Activated CD4-positive, CD25-positive, alpha-beta regulatory T cell treated with anti-CD3 and anti-CD28 coated beads, Interleukin-2, amount 50 U/mL, for 72 hours (primary cell): Measurements from ENCODE around the gene UBE2E3.
A peak's percentile ranks its signal among the peaks of the same experiment; 100 is the strongest.
"Not testable (repeated sequence)": the region's sequence is repeated elsewhere in the genome, so short reads cannot be mapped to it uniquely, and the experiment has no call there.

Source experiments
- DNase-seq: peaks from one replicate; pipeline ENCODE4 v3.0.0; 2021

UBE2E3 gene

GRCh38 chr2:180980106-180980942 lies at the start of gene UBE2E3:
TSS of gene UBE2E3 (plus strand) at chr2:180980605. CDS start at chr2:180982043, 1,438 bp downstream.
- peak; percentile 79 for DNase-seq

- no peak for DNase-seq
Measured at GRCh38 chr2:180931841-180932240, 48.6 kb upstream of the UBE2E3 start.

- no peak for DNase-seq
Measured at GRCh38 chr2:180933332-180933731, 47.1 kb upstream of the UBE2E3 start.

GRCh38 chr2:180934911-180935310 lies 45.5 kb upstream of the UBE2E3 start:
- DNase-seq: no peak

GRCh38 chr2:180937480-180937879 lies 42.9 kb upstream of the UBE2E3 start:
- DNase-seq: not testable (repeated sequence)

GRCh38 chr2:180938451-180938850 lies 42.0 kb upstream of the UBE2E3 start:
- no peak for DNase-seq

GRCh38 chr2:180943275-180943674 lies 37.1 kb upstream of the UBE2E3 start:
- DNase-seq: no peak

- DNase-seq: no peak
Measured at GRCh38 chr2:180944372-180944771, 36.0 kb upstream of the UBE2E3 start.

- no peak for DNase-seq
Measured at GRCh38 chr2:180947208-180947689, 33.2 kb upstream of the UBE2E3 start.

GRCh38 chr2:180949896-180950295 lies 30.5 kb upstream of the UBE2E3 start:
- no peak for DNase-seq

- no peak for DNase-seq
Measured at GRCh38 chr2:180952082-180952481, 28.3 kb upstream of the UBE2E3 start.

GRCh38 chr2:180952731-180953336 lies 27.6 kb upstream of the UBE2E3 start:
- DNase-seq: no peak

- no peak for DNase-seq
Measured at GRCh38 chr2:180953550-180953949, 26.9 kb upstream of the UBE2E3 start.

- DNase-seq: no peak
Measured at GRCh38 chr2:180955101-180955500, 25.3 kb upstream of the UBE2E3 start.

- no peak for DNase-seq
Measured at GRCh38 chr2:180959787-180960186, 20.6 kb upstream of the UBE2E3 start.

- DNase-seq: no peak
Measured at GRCh38 chr2:180960982-180961381, 19.4 kb upstream of the UBE2E3 start.

- DNase-seq: no peak
Measured at GRCh38 chr2:180962727-180963314, 17.6 kb upstream of the UBE2E3 start.

- no peak for DNase-seq
Measured at GRCh38 chr2:180966378-180966777, 14.0 kb upstream of the UBE2E3 start.

- DNase-seq: no peak
Measured at GRCh38 chr2:180969124-180969523, 11.3 kb upstream of the UBE2E3 start.

GRCh38 chr2:180970016-180970415 lies 10.4 kb upstream of the UBE2E3 start:
- no peak for DNase-seq

- no peak for DNase-seq
Measured at GRCh38 chr2:180971811-180972210, 8.6 kb upstream of the UBE2E3 start.

- no peak for DNase-seq
Measured at GRCh38 chr2:180975585-180975984, 4.8 kb upstream of the UBE2E3 start.

GRCh38 chr2:180978903-180979748 lies 1.3 kb upstream of the UBE2E3 start:
- DNase-seq: no peak
